NCI-H446 treated with DMSO at 0.1 percent for 48 hours (cell line): ENCODE data around the gene CSTB.

Source experiments
- DNase-seq: peaks from one replicate; lab custom pipeline; 2025; lab: John Stamatoyannopoulos, UW

The CSTB gene

DNA sequence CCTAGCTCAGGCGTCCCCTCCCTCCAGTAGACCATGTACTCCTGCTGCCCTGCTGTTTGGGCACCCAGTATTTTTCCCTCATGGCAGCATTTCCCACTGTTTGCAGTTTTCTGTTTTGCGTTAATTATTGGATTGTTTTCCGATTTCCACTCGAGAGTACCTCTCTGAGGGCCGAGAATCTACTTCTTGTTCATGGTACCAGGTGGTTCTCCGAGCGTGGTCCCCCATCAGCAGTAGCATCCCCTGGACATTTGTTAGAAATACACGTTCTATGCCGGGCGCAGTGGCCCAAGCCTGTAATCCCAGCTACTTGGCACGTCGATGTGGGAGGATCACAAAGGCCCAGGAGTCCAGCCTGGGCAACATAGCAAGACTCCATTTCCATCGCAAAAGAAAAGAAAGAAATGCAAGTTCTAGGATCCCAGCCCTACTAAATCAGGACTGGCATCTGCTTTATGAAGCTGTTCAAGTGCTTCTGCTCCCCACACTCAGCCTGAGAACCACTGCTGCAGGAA lies 14.0 kb upstream of the CSTB start:
- no peak for DNase-seq

GRCh38 chr21:43789276-43790009 lies 13.3 kb upstream of the CSTB start, which contains the start of gene RRP1:
Gene RRP1 (plus strand): TSS chr21:43789577. CDS start chr21:43789630, 53 bp downstream.
- DNase-seq = peak; percentile 67

DNA sequence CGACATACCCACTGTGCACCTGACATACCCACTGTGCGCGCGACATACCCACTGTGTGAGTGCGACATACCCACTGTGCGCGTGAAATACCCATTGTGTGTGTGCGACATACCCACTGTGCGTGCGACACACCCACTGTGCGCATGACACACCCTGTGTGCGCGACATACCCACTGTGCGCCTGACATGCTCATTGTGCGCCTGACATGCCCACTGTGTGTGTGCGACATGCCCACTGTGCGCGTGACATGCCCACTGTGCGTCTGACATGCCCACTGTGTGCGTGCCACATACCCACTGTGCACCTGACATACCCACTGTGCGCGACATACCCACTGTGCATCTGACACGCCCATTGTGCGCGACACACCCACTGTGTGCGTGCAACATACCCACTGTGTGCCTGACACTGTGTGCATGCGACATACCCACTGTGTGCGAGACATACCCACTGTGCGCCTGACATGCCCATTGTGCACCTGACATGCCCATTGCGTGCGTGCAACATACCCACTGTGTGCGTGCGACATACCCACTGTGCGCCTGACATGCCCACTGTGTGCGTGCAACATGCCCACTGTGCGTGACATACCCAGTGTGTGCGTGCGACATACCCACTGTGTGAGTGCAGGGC lies 10.8 kb upstream of the CSTB start:
- DNase-seq = no peak

DNA sequence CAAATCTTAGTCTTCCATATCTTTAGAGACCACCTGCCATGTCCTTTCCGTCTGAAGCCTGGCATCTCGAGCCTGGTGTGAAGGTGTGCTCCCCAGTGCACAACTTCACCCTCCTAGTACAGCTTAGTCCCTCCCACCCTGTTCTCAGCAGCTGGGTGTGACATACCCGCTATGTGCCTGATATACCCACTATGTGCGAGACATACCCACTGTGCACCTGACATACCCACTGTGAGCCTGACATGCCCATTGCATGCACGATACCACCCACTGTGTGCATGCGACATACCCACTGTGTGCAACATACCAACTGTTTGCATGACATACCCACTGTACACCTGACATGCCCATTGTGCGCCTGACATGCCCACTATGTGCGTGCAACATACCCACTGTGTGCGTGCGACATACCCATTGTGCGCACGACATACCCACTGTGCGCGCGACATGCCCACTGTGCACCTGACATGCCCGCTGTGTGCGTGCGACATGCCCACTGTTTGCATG lies 10.2 kb upstream of the CSTB start:
- no peak for DNase-seq

- DNase-seq = no peak
Measured at GRCh38 chr21:43785134-43785533, 9.0 kb upstream of the CSTB start.

- no peak for DNase-seq
Measured at GRCh38 chr21:43783098-43783700, 7.1 kb upstream of the CSTB start.

DNA sequence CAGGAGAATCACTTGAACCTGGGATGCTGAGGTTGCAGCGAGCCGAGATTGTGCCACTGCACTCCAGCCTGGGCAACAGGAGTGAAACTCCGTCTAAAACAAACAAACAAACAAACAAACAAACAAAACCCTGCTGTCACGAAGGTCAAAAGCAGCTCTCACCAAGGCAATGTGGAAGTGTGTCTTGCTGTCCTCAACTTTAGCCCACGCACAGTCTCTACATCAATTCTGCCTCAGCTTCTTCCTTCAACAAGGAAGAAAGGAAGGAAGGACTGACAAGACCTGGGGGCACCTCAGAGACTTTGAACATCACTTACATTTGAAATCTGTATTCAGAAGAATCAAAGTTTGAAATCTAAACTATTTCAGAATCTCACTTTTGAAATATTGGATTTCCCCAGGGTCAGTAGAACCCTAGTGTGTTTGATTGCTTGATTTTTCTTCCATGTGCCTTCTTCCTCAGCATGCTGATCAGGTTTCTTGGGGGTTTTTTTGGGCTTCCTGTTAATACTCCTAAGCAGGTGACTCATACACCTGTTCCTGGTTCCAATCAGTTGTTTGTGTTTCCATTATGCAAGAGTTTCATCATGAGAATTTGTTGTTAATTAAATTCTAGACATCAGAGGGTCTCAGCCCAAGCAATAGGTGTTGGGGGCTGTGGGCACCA lies 6.5 kb upstream of the CSTB start:
- no peak for DNase-seq

DNA sequence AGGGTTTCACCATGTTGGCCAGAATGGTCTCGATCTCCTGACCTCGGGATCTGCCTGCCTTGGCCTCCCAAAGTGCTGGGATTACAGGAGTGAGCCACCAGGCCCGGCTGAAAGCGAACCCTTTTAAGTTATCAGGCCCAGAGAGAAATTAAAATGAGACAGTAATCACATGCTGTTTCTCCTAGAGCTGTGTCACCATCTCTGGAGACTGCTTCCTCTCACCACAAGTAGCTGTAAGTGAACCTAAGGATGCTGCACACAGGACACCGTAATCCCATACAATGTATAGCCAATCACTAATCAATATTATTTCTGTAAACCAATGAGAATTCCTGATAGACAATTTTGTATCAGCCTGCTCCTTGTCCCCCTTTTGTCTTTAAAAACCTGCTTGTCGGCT lies 5.7 kb upstream of the CSTB start:
- DNase-seq = no peak

DNA sequence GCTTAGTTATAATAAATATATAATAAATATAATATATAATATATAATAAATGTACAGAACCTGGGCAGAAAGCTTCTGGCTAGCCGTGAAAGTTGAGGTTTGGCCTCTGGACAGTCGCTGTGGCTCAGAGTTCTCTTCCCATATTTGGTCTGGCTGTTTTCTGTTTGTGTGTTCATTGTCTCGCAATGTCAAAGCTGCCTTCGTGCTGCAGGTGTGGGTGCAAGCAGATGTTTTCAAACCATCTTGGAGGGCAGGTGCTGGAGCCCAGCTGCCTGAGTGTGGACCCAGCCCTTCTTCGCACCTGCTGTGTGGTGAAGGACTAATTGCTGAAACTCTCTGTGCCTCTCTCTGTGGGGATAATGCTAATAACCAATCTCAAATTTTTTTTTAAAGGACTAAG lies 3.6 kb upstream of the CSTB start:
- no peak for DNase-seq

- no peak for DNase-seq
Measured at GRCh38 chr21:43778469-43779335, 2.6 kb upstream of the CSTB start.

GRCh38 chr21:43777953-43778352 lies 1.8 kb upstream of the CSTB start:
- DNase-seq = no peak

DNA sequence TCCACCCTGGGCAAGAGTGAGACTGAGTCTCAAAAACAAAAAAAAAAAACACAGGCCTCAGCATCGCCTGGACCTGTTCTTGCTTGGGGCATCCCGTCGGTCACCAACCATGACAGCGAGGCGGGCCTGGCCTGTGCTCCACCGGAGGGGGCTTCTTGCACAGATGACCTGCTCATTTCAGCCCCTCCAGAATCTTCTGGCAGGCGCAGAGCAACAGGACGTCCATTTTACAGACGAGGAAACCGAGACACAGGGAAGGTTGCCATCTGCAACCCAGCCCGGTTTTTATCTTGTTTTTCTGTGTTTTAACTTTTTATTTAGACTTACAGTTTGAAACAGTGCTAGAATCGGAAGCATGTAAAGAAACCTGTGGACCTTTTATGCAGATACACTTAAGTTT lies 918 bp downstream of the CSTB start:
- DNase-seq = no peak

- no peak for DNase-seq
Measured at GRCh38 chr21:43774163-43774562, 1.9 kb downstream of the CSTB start.

DNA sequence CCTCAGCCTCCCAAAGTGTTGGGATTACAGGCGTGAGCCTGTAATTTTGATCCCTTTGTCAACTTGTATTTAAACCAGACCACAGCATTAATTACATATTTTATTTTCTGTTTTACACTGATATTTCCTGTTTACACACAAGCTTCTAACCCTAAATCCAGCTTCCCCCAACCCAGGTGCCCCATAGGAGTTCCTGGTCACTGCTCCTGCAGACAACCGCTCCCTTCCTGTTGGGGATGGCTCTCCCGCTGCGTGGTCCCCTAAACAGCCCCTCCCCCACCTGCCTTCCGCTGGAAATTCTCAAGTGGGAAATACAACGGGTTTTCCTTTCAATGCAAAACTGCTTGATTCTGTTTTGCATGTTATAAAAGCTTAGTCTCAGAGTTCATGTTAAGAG lies 3.7 kb downstream of the CSTB start:
- no peak for DNase-seq

GRCh38 chr21:43771698-43772424 lies 4.2 kb downstream of the CSTB start:
- no peak for DNase-seq

- DNase-seq = no peak
Measured at GRCh38 chr21:43771199-43771675, 4.9 kb downstream of the CSTB start.

DNA sequence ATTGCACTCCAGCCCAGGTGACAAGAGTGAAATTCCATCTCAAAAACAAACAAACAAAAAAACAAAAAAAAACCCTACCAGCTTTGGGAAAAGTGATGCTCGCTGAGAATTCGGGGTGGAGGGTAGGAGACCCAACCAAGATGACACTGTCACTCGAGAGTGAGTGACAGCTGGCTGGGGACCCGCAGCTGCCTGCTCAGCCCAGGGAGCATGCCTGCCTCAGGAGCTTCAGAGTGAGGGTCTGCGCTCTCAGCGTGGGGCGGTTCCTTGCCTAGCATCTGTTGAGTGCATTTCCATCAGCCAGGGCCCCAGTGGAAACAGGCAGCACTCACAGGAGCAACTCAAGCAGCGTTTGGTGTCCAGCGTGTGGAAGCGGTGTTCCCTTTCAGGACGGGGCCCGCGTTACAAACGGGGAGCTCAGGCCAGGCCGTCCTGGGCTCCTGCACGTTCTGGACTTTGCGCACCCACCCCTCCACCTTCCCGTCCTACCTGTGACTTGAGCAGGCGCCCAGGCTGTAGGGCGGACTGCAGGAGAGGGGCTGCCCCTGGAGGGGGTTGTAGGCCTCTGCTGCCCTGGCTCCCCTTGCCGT lies 5.9 kb downstream of the CSTB start:
- no peak for DNase-seq

DNA sequence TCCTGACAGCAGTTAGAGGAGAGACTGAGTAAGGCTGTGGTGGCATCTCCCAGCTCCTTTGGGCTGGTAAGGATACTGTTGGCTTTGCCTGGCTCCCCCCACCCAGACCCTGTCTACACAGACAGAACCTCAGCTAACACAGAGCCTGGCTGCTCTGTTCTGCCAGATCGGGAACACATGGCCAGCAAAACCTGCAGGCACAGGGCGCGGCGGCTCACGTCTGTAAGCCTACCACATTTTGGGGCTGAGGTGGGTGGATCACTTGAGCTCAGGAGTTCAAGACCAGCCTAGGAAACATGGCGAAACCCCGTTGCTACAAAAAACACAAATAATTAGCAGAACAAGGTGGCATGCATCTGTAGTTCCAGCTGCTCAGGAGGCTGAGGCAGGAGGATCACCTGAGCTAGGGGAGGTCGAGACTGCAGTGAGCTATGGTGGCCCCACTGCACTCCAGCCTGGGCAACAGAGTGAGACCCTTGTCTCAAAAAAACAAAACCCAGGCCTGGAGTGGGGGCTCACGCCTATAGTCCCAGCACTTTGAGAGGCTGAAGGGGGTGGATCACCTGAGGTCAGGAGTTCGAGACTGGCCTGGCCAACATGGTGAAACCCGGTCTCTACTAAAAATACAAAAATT lies 6.7 kb downstream of the CSTB start:
- no peak for DNase-seq

DNA sequence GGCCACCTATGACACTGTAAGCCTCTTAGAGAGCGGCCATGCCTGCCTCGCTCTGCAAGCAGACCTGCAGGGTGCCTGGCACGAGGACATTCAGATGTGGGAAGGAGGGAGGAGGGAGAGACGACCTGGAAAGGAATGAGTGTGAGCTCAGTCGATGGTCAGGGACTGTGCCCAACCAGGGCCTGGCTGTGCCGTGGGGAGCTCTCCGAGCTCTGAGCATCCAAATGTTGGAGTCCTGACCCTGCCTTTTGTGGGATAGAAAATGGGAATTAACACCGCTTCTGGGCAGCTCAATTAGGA lies 7.3 kb downstream of the CSTB start:
- DNase-seq = no peak
